HCT116 (cell line): ENCODE results near the gene LIN28A.

Experiments
- RAD21 ChIP-seq: IDR thresholded peaks from 2 replicates; pipeline ENCODE4 v1.6.1; 2012; ENCODE audit warnings: low read depth, mild to moderate bottlenecking
- SRF ChIP-seq: IDR thresholded peaks from 2 replicates; pipeline ENCODE4 v1.6.1; 2012; ENCODE audit warnings: low read depth
- TF ChIP-seq, protein P1 (sequence below), 3 experiments: fragments of 200-600 bp in 1 of 3; sonication (generic) in 1 of 3; IDR thresholded peaks in 2 of 3; conservative IDR thresholded peaks in 1 of 3; 2 replicates each; pipeline ENCODE4 v1.5.1; 2012 to 2017; ENCODE audit warnings: low read depth in 2 of 3, low read length in 2 of 3, antibody characterized with exemption in 1 of 3, borderline replicate concordance in 1 of 3, control low read depth in 1 of 3, mild to moderate bottlenecking in 1 of 3, mixed read lengths in 1 of 3, mixed run types in 1 of 3, moderate library complexity in 1 of 3; ENCODE audit not compliant: insufficient read depth in 1 of 3

DNA sequence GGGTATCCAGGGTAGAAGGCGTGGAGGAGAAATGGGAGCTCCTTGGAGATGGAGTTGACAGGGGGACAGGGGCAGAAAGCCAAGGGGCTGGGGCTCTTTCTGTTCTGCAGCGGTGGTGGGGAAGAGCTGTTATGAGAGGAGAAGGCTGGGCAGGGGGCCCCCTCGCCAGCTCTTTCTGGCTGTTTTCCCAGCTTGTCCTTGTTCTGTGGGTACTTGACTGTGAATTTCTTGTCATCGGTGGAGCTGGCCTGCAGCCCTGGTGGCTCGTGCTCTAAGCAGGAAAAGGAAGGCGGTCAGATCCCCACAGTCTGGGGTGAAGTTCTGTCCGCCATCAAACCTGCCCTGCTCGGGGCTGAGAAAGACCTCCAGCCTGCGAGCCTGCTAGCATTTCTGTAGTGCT lies 45.7 kb upstream of the LIN28A start:
- TF ChIP-seq RAD21 (no peak), SRF (no peak)
- TF ChIP-seq, protein P1, sequence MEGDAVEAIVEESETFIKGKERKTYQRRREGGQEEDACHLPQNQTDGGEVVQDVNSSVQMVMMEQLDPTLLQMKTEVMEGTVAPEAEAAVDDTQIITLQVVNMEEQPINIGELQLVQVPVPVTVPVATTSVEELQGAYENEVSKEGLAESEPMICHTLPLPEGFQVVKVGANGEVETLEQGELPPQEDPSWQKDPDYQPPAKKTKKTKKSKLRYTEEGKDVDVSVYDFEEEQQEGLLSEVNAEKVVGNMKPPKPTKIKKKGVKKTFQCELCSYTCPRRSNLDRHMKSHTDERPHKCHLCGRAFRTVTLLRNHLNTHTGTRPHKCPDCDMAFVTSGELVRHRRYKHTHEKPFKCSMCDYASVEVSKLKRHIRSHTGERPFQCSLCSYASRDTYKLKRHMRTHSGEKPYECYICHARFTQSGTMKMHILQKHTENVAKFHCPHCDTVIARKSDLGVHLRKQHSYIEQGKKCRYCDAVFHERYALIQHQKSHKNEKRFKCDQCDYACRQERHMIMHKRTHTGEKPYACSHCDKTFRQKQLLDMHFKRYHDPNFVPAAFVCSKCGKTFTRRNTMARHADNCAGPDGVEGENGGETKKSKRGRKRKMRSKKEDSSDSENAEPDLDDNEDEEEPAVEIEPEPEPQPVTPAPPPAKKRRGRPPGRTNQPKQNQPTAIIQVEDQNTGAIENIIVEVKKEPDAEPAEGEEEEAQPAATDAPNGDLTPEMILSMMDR (IDR thresholded peaks at IDR 0.05 in 2 of 3, conservative IDR thresholded peaks at IDR 0.05 in 1 of 3; ENCODE audit: borderline replicate concordance in 1 of 3, insufficient read depth in 1 of 3, low read depth in 2 of 3, low read length in 2 of 3), result no peak
